NCI-H460 (cell line): Measurements from ENCODE around the gene SHANK2. TPM values are rescaled to one million over a fixed set of nuclear protein-coding genes. Genes with fewer than 3 reads are reported as not detected.
A peak's percentile ranks its signal among the peaks of the same experiment; 100 is the strongest.
"Not testable (repeated sequence)": the region's sequence is repeated elsewhere in the genome, so short reads cannot be mapped to it uniquely, and the experiment has no call there.

Experiments used
- DNase-seq: peaks from one replicate; pipeline ENCODE4 v3.0.0-alpha.2; 2016; ENCODE audit warnings: low read depth; ENCODE audit errors: extremely low read depth
- total RNA-seq: library from RNA; depleted of rRNA; stranded (reverse); fragments of >200 nt; shearing (Covaris generic); gene quantifications from 2 replicates; pipeline ENCODE4 v1.2.3, GENCODE V29; 2014

Gene SHANK2
- total RNA-seq, 1 experiment from 2014 or later = 5.3 TPM

- no peak for DNase-seq
Observed at GRCh38 chr11:71245601-71246391, 6.6 kb downstream of the SHANK2 start.

- DNase-seq = no peak
Observed at GRCh38 chr11:71244116-71244810, 8.1 kb downstream of the SHANK2 start.

GRCh38 chr11:71242391-71242790 is 10.0 kb downstream of the SHANK2 start:
- no peak for DNase-seq

GRCh38 chr11:71241721-71242259 is 10.6 kb downstream of the SHANK2 start:
- no peak for DNase-seq

- DNase-seq = peak; percentile 89
Observed at GRCh38 chr11:71240865-71241691, 11.3 kb downstream of the SHANK2 start.

- no peak for DNase-seq
Observed at GRCh38 chr11:71240061-71240690, 12.2 kb downstream of the SHANK2 start.

GRCh38 chr11:71239581-71239980 is 12.8 kb downstream of the SHANK2 start:
- DNase-seq = no peak

- no peak for DNase-seq
Observed at GRCh38 chr11:71238941-71239340, 13.4 kb downstream of the SHANK2 start.

- no peak for DNase-seq
Observed at GRCh38 chr11:71238285-71238875, 14.0 kb downstream of the SHANK2 start.

- DNase-seq = no peak
Observed at GRCh38 chr11:71237853-71238252, 14.5 kb downstream of the SHANK2 start.

- no peak for DNase-seq
Observed at GRCh38 chr11:71236836-71237475, 15.4 kb downstream of the SHANK2 start.

GRCh38 chr11:71235719-71236118 is 16.7 kb downstream of the SHANK2 start:
- DNase-seq = no peak

GRCh38 chr11:71233896-71234852 is 18.2 kb downstream of the SHANK2 start:
- DNase-seq = not testable (repeated sequence)

GRCh38 chr11:71232364-71232763 is 20.0 kb downstream of the SHANK2 start:
- no peak for DNase-seq

- DNase-seq = no peak
Observed at GRCh38 chr11:71228961-71229360, 23.4 kb downstream of the SHANK2 start.

- no peak for DNase-seq
Observed at GRCh38 chr11:71227058-71227659, 25.2 kb downstream of the SHANK2 start.

- DNase-seq = no peak
Observed at GRCh38 chr11:71223671-71224660, 28.4 kb downstream of the SHANK2 start.
